K562 (cell line): ENCODE measurements around the gene PCBD1. TPM values are rescaled to one million over a fixed set of nuclear protein-coding genes. Genes with fewer than 3 reads are reported as not detected.

Experiments
- ATAC-seq: fragments of 200-7000 bp; cut with Tn5 transposase; 3 replicates; pipeline ENCODE4 v1.9.1; 2020; ENCODE audit warnings: moderate library complexity
- BruUV-seq: library from RNA; stranded (reverse); fragments of 400-500 nt; replicated peaks from 2 replicates; lab custom pipeline; 2021; lab: Mats Ljungman, UMichigan
- CTCF ChIA-PET: fragments of 300-600 bp; formaldehyde crosslinking; extraction: SDS; loops from one replicate; lab custom pipeline; 2021; ENCODE audit warnings: low intra/inter-chr PET ratio; lab: Yijun Ruan, JAX
- POLR2A ChIA-PET: fragments of 300-600, 350-650 bp; sonication (Branson Sonifier 250); formaldehyde crosslinking; extraction: SDS; loops from one replicate; lab custom pipeline; 2021; ENCODE audit warnings: antibody characterized with exemption, inconsistent platforms; lab: Yijun Ruan, JAX
- DNase-seq, 4 experiments: peaks; one replicate each; pipeline versions ENCODE4 v3.0.0 to v3.0.0-alpha.2; 2011 to 2018; ENCODE audit warnings: low spot score in 3 of 4, mixed read lengths in 3 of 4; ENCODE audit errors: extremely low read depth in 1 of 4
- FAIRE-seq: peaks from 2 replicates; lab custom pipeline; 2011; peaks lifted over from hg19 to GRCh38; lab: Jason Lieb, UNC
- H2AFZ ChIP-seq: 2 replicates; pipeline ENCODE4 v1.6.0; 2011; ENCODE audit warnings: low read depth, low read length, control low read depth, inconsistent platforms
- H3K27ac ChIP-seq: fragments of 200-600 bp; 3 replicates; pipeline ENCODE4 v1.8.0; 2011; ENCODE audit warnings: low read depth, mild to moderate bottlenecking, control low read depth, inconsistent platforms, low read length, moderate library complexity, mixed read lengths; ENCODE audit errors: extremely low read depth
- H3K27me3 ChIP-seq, 2 experiments: fragments of 300-600 bp in 1 of 2; 2 replicates in 1 of 2; 3 replicates in 1 of 2; pipeline versions ENCODE4 v1.6.0 to v1.8.0; 2011; ENCODE audit warnings: inconsistent platforms in 2 of 2, low read length in 2 of 2, mild to moderate bottlenecking in 1 of 2, mixed read lengths in 1 of 2, moderate library complexity in 1 of 2; ENCODE audit not compliant: control insufficient read depth in 2 of 2, insufficient read depth in 2 of 2
- H3K36me3 ChIP-seq: fragments of 300-600 bp; 3 replicates; pipeline ENCODE4 v1.8.0; 2011; ENCODE audit warnings: mild to moderate bottlenecking, low read length, inconsistent platforms; ENCODE audit not compliant: control insufficient read depth, insufficient read depth
- H3K4me1 ChIP-seq, 2 experiments: fragments of 200-600 bp in 1 of 2; replicated peaks in 1 of 2; 2 replicates in 1 of 2; 3 replicates in 1 of 2; pipeline versions ENCODE4 v1.5.1 to v1.8.0; 2011; ENCODE audit warnings: inconsistent platforms in 2 of 2, low read length in 2 of 2, mild to moderate bottlenecking in 1 of 2, mixed read lengths in 1 of 2, moderate library complexity in 1 of 2; ENCODE audit not compliant: control insufficient read depth in 2 of 2, insufficient read depth in 2 of 2
- H3K4me2 ChIP-seq: 2 replicates; pipeline ENCODE4 v1.6.1; 2011; ENCODE audit warnings: low read length, control low read depth, inconsistent platforms, mixed read lengths; ENCODE audit not compliant: insufficient read depth
- H3K4me3 ChIP-seq: fragments of 200-600 bp; sonication (generic), shearing (Covaris generic); 2 replicates; pipeline ENCODE4 v1.5.1; 2016; ENCODE audit warnings: control low read depth, inconsistent platforms
- H3K79me2 ChIP-seq: fragments of 200-600 bp; 3 replicates; pipeline ENCODE4 v1.8.0; 2011; ENCODE audit warnings: low read length, inconsistent platforms; ENCODE audit not compliant: control insufficient read depth, insufficient read depth
- H3K9ac ChIP-seq, 2 experiments: 2 replicates each; pipeline versions ENCODE4 v1.6.0 to v1.6.1; 2011; ENCODE audit warnings: low read depth in 2 of 2, low read length in 2 of 2, control low read depth in 1 of 2, inconsistent platforms in 1 of 2, mild to moderate bottlenecking in 1 of 2, mixed read lengths in 1 of 2; ENCODE audit not compliant: insufficient read depth in 1 of 2
- H3K9me1 ChIP-seq: one replicate; pipeline ENCODE4 v1.6.0; 2011; ENCODE audit warnings: inconsistent platforms, mild to moderate bottlenecking, low read length, moderate library complexity; ENCODE audit not compliant: control insufficient read depth, insufficient read depth
- H3K9me3 ChIP-seq: replicated peaks from 2 replicates; pipeline ENCODE4 v1.5.1; 2011; ENCODE audit warnings: low read depth, low read length, inconsistent platforms; ENCODE audit not compliant: control insufficient read depth, insufficient read depth
- H4K20me1 ChIP-seq: replicated peaks from 2 replicates; pipeline ENCODE4 v1.6.1; 2011; ENCODE audit warnings: low read length, inconsistent platforms, mixed read lengths; ENCODE audit not compliant: control insufficient read depth, insufficient read depth
- L3MBTL2 ChIP-seq: fragments of 450-650 bp; IDR thresholded peaks from 2 replicates; pipeline ENCODE4 v1.6.1; 2016; ENCODE audit warnings: mild to moderate bottlenecking, moderate library complexity
- MECOM ChIP-seq: fragments of 250-450 bp; sonication (Bioruptor Pico); IDR thresholded peaks from 2 replicates; pipeline ENCODE4 v1.8.0; 2022; ENCODE audit warnings: inconsistent platforms
- PURB ChIP-seq: sonication (generic); formaldehyde crosslinking; IDR thresholded peaks from 2 replicates; pipeline ENCODE4 v1.9.0; 2021; ENCODE audit warnings: low read depth, mild to moderate bottlenecking, missing genetic modification reagents
- RFX7 ChIP-seq: fragments of 250-450 bp; sonication (Bioruptor Pico); IDR thresholded peaks from 2 replicates; pipeline ENCODE4 v1.5.1; 2021; ENCODE audit warnings: mild to moderate bottlenecking
- RUNX1 ChIP-seq: sonication (generic); IDR thresholded peaks from 2 replicates; pipeline ENCODE4 v1.6.1; 2016; ENCODE audit warnings: antibody characterized with exemption, low read depth
- ZC3H11A ChIP-seq: IDR thresholded peaks from 2 replicates; pipeline ENCODE4 v1.6.1; 2012; ENCODE audit warnings: low read depth, low read length, improper control_type of control experiment
- ZNF217 ChIP-seq: sonication (generic); formaldehyde crosslinking; IDR thresholded peaks from 2 replicates; pipeline ENCODE4 v1.8.0; 2022; ENCODE audit warnings: mild to moderate bottlenecking, missing genetic modification reagents
- WGBS: fragments of 100-300 bp; shearing (Covaris generic); methylation state at CpG from one replicate; pipeline ENCODE4 v1.1.6; 2016; ENCODE audit warnings: low coverage, mixed read lengths; ENCODE audit not compliant: insufficient coverage; ENCODE audit errors: missing lambda C conversion rate; 5-methylcytosine and 5-hydroxymethylcytosine counted together
- in situ Hi-C: fragments of 300-500 bp; cut with MboI; formaldehyde crosslinking; loops from 4 replicates; pipeline ENCODE4 v1.15.0; 2018; ENCODE audit warnings: inconsistent platforms, mixed read lengths
- intact Hi-C: fragments of 100-400 bp; cut with micrococcal nuclease; formaldehyde crosslinking; loops from 2 replicates; pipeline ENCODE4 v1.14.2; 2022
- polyA plus RNA-seq, 8 experiments: library from polyadenylated mRNA; depleted of rRNA in 4 of 8; stranded (reverse) in 5 of 8; unstranded in 3 of 8; fragments of >200 nt; fragmentation: Nextera tagmentation in 2 of 8; fragmentation: Illumina TruSeq in 1 of 8; extraction: Ambion mirVana in 2 of 8; extraction: Trizol in 1 of 8; gene quantifications; 2 replicates each; pipeline versions ENCODE4 v1.2.1 to v1.2.3, GENCODE V29; 2011 to 2014; ENCODE audit warnings: inconsistent platforms in 1 of 8, missing spikeins in 1 of 8
- total RNA-seq, 7 experiments: library from RNA; depleted of rRNA in 6 of 7; stranded (reverse); fragments of >200 nt in 6 of 7; fragmentation: Illumina TruSeq in 2 of 7; extraction: Trizol in 2 of 7; gene quantifications; 2 replicates each; pipeline versions ENCODE4 v1.2.1 to v1.2.3, GENCODE V29; 2011 to 2021; ENCODE audit warnings: low replicate concordance in 1 of 7
- TF ChIP-seq, protein P1 (sequence below), 3 experiments: IDR thresholded peaks in 2 of 3; conservative IDR thresholded peaks in 1 of 3; 2 replicates each; pipeline ENCODE4 v1.5.1; 2011 to 2012; ENCODE audit warnings: low read length in 3 of 3, mild to moderate bottlenecking in 3 of 3, control low read depth in 2 of 3, improper control_type of control experiment in 1 of 3, inconsistent platforms in 1 of 3, low read depth in 1 of 3, mixed read lengths in 1 of 3, moderate library complexity in 1 of 3; ENCODE audit not compliant: insufficient read depth in 2 of 3
- TF ChIP-seq, protein P2 (sequence below): fragments of 450-650 bp; formaldehyde crosslinking; IDR thresholded peaks from 2 replicates; pipeline ENCODE4 v1.4.0; 2022; ENCODE audit warnings: missing genetic modification characterization
- TF ChIP-seq, protein P3 (sequence below): fragments of 450-650 bp; IDR thresholded peaks from 2 replicates; pipeline ENCODE4 v1.6.1; 2014; ENCODE audit warnings: low read depth, mild to moderate bottlenecking, moderate library complexity, borderline replicate concordance
- TF ChIP-seq, protein P4 (sequence below): sonication (generic); formaldehyde crosslinking; IDR thresholded peaks from 2 replicates; pipeline ENCODE4 v1.8.0; 2023; ENCODE audit warnings: missing genetic modification reagents, mild to moderate bottlenecking, borderline replicate concordance

PCBD1 gene
- total and polyA plus RNA-seq, 9 of the 15 experiments (the other 6 are each of a cell fraction or from before 2014, with no cell fraction given): 14.6 to 109 (median 57.0) TPM

DNA sequence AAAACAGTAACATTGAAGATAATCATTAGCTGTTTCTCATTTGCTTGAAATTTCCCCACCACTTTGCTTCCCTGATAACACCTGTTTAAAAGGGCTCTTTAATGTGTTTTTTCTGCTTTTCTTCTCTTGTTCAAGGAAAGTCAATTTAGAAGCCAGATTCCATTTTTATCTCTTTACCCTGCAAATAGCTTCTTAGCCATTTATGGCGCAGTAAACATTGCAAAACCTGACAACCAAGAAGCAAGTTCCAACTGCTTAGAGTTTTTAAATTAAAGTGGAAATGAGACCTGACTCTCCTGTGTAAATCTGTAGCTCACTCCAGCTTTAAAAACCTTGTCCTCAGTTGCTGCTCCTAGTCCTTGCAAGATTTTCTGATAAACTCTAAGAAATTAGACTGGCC lies 42.5 kb downstream of the PCBD1 start (continued):
- TF ChIP-seq ZC3H11A: no peak

DNA sequence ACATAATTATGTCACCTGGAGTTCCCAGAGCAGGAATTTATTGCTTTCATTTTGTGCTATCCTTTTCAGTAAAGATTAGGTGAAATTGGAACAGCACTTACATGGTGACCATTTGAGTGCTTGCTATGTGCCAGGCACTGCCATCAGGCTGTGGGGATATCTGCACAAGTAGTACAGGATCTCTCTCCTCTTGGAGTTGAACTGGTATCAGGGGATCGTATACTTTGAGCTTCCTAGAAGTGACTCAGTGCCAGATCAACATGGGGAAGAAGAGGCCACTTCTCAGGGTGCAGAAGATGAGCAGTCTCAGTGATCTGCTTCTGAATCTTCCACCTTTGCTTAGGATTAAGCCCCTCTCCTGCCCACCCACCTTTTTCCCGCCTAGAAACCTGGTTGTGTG lies 43.1 kb downstream of the PCBD1 start:
- no peak overlapping the region for H3K9ac ChIP-seq
- TF ChIP-seq, protein P1, sequence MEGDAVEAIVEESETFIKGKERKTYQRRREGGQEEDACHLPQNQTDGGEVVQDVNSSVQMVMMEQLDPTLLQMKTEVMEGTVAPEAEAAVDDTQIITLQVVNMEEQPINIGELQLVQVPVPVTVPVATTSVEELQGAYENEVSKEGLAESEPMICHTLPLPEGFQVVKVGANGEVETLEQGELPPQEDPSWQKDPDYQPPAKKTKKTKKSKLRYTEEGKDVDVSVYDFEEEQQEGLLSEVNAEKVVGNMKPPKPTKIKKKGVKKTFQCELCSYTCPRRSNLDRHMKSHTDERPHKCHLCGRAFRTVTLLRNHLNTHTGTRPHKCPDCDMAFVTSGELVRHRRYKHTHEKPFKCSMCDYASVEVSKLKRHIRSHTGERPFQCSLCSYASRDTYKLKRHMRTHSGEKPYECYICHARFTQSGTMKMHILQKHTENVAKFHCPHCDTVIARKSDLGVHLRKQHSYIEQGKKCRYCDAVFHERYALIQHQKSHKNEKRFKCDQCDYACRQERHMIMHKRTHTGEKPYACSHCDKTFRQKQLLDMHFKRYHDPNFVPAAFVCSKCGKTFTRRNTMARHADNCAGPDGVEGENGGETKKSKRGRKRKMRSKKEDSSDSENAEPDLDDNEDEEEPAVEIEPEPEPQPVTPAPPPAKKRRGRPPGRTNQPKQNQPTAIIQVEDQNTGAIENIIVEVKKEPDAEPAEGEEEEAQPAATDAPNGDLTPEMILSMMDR (IDR thresholded peaks at IDR 0.05 in 2 of 3, conservative IDR thresholded peaks at IDR 0.05 in 1 of 3; ENCODE audit: insufficient read depth in 2 of 3, low read depth in 1 of 3, low read length in 3 of 3): no peak
- TF ChIP-seq PURB (no peak), RFX7 (no peak), RUNX1 (no peak), MECOM (CRISPR knock-in tag) (no peak), L3MBTL2 (no peak), ZNF217 (CRISPR knock-in tag) (no peak)
- TF ChIP-seq, protein P2, sequence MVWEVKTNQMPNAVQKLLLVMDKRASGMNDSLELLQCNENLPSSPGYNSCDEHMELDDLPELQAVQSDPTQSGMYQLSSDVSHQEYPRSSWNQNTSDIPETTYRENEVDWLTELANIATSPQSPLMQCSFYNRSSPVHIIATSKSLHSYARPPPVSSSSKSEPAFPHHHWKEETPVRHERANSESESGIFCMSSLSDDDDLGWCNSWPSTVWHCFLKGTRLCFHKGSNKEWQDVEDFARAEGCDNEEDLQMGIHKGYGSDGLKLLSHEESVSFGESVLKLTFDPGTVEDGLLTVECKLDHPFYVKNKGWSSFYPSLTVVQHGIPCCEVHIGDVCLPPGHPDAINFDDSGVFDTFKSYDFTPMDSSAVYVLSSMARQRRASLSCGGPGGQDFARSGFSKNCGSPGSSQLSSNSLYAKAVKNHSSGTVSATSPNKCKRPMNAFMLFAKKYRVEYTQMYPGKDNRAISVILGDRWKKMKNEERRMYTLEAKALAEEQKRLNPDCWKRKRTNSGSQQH (CRISPR knock-in tag): no peak
- TF ChIP-seq, protein P3, sequence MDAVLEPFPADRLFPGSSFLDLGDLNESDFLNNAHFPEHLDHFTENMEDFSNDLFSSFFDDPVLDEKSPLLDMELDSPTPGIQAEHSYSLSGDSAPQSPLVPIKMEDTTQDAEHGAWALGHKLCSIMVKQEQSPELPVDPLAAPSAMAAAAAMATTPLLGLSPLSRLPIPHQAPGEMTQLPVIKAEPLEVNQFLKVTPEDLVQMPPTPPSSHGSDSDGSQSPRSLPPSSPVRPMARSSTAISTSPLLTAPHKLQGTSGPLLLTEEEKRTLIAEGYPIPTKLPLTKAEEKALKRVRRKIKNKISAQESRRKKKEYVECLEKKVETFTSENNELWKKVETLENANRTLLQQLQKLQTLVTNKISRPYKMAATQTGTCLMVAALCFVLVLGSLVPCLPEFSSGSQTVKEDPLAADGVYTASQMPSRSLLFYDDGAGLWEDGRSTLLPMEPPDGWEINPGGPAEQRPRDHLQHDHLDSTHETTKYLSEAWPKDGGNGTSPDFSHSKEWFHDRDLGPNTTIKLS: no peak
- TF ChIP-seq, protein P4, sequence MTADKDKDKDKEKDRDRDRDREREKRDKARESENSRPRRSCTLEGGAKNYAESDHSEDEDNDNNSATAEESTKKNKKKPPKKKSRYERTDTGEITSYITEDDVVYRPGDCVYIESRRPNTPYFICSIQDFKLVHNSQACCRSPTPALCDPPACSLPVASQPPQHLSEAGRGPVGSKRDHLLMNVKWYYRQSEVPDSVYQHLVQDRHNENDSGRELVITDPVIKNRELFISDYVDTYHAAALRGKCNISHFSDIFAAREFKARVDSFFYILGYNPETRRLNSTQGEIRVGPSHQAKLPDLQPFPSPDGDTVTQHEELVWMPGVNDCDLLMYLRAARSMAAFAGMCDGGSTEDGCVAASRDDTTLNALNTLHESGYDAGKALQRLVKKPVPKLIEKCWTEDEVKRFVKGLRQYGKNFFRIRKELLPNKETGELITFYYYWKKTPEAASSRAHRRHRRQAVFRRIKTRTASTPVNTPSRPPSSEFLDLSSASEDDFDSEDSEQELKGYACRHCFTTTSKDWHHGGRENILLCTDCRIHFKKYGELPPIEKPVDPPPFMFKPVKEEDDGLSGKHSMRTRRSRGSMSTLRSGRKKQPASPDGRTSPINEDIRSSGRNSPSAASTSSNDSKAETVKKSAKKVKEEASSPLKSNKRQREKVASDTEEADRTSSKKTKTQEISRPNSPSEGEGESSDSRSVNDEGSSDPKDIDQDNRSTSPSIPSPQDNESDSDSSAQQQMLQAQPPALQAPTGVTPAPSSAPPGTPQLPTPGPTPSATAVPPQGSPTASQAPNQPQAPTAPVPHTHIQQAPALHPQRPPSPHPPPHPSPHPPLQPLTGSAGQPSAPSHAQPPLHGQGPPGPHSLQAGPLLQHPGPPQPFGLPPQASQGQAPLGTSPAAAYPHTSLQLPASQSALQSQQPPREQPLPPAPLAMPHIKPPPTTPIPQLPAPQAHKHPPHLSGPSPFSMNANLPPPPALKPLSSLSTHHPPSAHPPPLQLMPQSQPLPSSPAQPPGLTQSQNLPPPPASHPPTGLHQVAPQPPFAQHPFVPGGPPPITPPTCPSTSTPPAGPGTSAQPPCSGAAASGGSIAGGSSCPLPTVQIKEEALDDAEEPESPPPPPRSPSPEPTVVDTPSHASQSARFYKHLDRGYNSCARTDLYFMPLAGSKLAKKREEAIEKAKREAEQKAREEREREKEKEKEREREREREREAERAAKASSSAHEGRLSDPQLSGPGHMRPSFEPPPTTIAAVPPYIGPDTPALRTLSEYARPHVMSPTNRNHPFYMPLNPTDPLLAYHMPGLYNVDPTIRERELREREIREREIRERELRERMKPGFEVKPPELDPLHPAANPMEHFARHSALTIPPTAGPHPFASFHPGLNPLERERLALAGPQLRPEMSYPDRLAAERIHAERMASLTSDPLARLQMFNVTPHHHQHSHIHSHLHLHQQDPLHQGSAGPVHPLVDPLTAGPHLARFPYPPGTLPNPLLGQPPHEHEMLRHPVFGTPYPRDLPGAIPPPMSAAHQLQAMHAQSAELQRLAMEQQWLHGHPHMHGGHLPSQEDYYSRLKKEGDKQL (CRISPR knock-in tag): no peak

More for the DNA sequence above, 43.1 kb downstream of the PCBD1 start:
- no peak overlapping the region for H3K4me3 ChIP-seq
- WGBS: 45% methylated on average over 2 of the region's 2 CpGs
- H3K4me2 ChIP-seq: no peak overlapping the region
- H3K27ac ChIP-seq: no peak overlapping the region
- no TSS peak for BruUV-seq
- H3K9me1 ChIP-seq: no peaks in the 10 kb centered on the region
- intact Hi-C loops (no loop called here), in situ Hi-C loops (no loop called here)
- ATAC-seq (no peak), DNase-seq (no peak), FAIRE-seq (no peak)
- no peaks in the 10 kb centered on the region for H4K20me1 ChIP-seq
- H3K36me3 ChIP-seq: no peaks in the 10 kb centered on the region
- H3K9me3 ChIP-seq: no peaks in the 10 kb centered on the region; the same call in 1 of the 2 replicates
- CTCF ChIA-PET: no interaction called here
- POLR2A ChIA-PET: no interaction called here
- peaks cover 0 to 13% of the 10 kb centered on the region in 2 experiments; a peak in 2 of 5 replicates for H3K4me1 ChIP-seq
- H3K79me2 ChIP-seq: no peaks in the 10 kb centered on the region
- no peaks in the 10 kb centered on the region for H3K27me3 ChIP-seq
- H2AFZ ChIP-seq: no peak overlapping the region
